GM21528 (cell line): ENCODE data around the gene CTNNBL1.

Experiments used
- ATAC-seq: cut with Tn5 transposase; IDR thresholded peaks from one replicate; pipeline ENCODE4 v1.9.1; 2021; ENCODE audit warnings: mild to moderate bottlenecking, moderate library complexity; ENCODE audit not compliant: unreplicated experiment, low FRiP score

Gene CTNNBL1

DNA sequence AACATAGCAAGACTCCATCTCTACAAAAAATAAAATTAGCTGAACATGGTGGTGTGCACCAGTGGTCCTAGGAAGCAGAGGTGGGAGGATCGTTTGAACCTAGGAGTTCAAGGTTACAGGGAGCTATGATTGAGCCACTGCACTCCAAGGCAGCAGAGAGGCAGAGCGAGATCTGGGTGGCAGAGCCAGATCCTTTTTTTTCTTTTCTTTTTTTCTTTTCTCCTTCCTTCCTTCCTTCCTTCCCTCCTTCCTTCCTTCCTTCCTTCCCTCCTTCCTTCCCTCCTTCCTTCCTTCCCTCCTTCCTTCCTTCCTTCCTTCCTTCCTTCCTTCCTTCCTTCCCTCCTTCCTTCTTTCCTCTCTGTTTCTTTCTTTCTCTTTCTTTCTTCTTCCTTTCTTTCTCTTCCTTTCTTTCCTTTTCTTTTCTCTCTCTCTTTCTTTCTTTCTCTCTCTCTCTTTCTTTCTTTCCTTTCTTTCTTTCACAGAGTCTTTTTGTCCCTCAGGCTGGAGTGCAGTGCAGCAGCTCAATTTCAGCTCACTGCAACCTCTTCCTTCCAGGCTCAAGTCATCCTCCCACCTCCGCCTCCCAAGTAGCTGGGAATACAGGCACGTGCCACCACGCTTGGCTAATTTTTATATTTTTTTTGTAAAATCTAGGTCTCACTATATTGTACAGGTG, 199.9 kb downstream of the CTNNBL1 start:
- ATAC-seq: no peak

- no peak for ATAC-seq
Observed at GRCh38 chr20:37894454-37894853, 200.6 kb downstream of the CTNNBL1 start.

GRCh38 chr20:37895166-37895565, 201.3 kb downstream of the CTNNBL1 start:
- ATAC-seq: no peak

DNA sequence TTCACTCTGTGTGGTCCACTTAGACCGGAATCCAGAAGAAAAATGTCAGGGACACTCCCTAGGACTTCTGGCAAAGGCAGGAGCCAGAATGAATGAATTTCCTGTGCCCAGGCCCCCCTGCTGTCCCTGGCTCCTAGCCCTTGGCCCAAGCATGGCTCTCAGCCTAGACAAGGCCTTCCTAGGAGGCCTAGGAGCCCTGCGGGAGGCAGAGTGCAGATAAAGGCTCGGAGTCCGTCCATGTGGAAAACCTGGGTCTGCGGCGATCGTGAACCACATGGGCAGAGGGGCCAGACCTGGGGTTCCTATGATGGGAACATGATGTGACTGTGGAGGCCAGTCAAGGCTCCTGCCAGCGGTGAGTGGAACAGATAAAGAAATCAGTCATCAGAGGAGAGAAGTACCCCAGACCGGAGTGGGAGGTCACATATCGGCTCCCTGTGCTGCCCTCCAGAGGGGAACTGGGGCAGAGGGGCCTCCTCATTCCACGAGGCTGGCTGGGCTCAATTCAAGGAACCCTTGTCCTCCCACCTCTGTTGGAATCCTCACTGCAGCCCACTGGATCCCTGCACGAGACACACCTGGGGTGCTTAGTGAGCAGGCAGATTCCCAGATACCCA, 203.2 kb downstream of the CTNNBL1 start:
- no peak for ATAC-seq

GRCh38 chr20:37898233-37899104, 204.6 kb downstream of the CTNNBL1 start:
- ATAC-seq: no peak

DNA sequence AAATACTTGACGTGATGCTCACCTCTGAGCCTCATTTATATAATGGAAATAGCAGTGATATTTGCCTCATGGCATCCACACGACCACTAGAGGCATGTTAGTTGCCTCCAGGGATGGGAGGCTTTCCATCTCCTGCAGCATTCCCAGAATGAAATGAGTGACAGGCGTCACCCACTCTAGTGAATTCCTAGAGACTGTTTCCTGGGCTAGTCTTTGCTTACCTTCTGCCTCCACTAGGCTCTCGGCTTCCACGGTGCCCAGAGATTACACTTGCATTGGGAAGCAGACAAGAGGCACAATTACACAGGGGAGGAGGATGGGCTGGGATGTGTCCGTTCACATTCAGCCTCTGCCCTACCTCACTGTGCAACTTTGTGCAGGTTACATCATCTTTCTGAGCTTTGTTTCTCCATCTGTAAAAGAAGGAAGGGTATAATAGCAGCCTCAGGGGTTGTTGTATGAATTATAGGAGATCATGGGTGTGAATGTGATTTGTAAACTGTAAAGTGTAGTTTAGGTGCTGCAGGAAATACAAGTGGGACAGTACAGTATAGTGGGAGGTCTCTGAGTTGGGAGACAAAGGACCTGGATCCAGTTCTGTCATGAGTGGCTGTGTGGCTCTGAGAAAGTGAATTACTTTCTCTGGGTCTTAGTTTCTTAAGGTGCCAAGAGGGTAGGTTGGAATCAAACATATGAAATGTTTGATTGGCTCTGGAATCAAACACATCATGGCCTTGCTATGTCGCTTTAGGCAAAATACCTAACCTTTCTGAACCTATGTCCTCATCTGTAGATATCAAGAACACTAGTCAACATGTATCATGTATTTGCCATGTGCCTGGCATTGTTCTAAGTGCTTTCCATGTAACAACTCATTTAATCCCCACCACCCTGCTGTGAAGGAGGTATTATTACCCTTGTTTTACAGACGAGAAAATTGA, 205.5 kb downstream of the CTNNBL1 start:
- ATAC-seq: no peak

- no peak for ATAC-seq
Observed at GRCh38 chr20:37901240-37901639, 207.4 kb downstream of the CTNNBL1 start.

- no peak for ATAC-seq
Observed at GRCh38 chr20:37901654-37902503, 208.0 kb downstream of the CTNNBL1 start.

GRCh38 chr20:37902504-37903313, 208.9 kb downstream of the CTNNBL1 start, which contains the start of gene VSTM2L:
Gene VSTM2L, plus strand, starts transcription at chr20:37903127. Its CDS starts 224 bp downstream, at chr20:37903351.
- no peak for ATAC-seq

DNA sequence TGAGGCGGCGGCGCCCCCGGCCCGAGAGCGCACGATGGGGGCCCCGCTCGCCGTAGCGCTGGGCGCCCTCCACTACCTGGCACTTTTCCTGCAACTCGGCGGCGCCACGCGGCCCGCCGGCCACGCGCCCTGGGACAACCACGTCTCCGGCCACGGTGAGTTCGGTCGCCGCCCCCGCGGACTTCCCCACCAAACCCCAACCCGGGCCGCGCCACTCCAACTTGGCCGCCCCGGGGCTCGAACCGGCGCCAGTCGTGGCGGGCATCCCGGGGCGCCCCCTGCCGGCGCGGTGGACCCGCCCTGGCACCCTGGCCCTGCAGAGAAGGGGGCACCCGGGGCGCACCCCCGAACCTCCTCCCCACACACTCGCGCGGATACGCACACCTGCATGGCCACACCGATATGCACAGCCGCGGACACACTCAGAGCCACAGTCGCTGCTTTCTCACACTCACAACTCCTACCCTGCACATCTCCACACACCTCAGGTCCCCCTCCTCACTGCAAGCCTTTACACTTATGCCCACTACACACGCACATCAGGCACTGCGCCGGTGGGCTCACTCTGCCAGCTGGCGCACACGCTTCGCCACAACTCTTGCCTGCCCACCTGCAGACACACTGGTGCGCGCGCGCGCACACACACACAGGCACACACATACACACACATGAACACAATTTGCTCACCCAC, 209.6 kb downstream of the CTNNBL1 start:
- no peak for ATAC-seq

DNA sequence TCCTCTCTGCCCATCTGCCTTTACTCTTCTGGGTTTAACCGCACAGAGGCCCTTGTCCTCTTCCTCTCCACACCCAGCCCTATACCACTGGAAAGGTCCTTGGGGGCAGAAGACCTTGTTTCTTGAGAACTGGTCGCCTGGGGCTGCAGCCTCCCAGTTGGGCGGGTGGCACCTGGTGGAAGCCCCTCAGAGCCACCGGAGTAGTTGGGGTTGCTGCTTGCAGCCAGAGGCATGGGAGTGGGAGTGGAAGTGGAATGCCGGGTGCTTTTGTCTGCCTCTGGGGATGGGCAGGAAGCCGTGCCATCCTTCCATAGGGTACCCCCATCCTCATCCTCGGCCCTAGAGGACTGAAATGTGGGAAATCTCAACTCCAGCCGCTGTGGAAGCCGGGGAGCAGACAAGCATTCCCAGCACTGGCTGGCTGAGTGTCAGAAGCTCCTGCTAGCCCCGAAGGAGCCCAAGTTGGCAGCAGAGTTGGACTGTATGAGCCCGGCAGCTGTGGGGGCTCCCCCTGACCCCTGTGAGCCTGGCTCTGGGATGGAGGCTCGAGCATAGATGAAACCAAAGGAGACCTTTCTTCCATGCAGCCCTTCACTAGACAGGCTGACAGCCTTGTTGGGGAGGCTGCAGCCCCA, 210.3 kb downstream of the CTNNBL1 start:
- ATAC-seq: no peak

- no peak for ATAC-seq
Observed at GRCh38 chr20:37904845-37905373, 211.1 kb downstream of the CTNNBL1 start.

DNA sequence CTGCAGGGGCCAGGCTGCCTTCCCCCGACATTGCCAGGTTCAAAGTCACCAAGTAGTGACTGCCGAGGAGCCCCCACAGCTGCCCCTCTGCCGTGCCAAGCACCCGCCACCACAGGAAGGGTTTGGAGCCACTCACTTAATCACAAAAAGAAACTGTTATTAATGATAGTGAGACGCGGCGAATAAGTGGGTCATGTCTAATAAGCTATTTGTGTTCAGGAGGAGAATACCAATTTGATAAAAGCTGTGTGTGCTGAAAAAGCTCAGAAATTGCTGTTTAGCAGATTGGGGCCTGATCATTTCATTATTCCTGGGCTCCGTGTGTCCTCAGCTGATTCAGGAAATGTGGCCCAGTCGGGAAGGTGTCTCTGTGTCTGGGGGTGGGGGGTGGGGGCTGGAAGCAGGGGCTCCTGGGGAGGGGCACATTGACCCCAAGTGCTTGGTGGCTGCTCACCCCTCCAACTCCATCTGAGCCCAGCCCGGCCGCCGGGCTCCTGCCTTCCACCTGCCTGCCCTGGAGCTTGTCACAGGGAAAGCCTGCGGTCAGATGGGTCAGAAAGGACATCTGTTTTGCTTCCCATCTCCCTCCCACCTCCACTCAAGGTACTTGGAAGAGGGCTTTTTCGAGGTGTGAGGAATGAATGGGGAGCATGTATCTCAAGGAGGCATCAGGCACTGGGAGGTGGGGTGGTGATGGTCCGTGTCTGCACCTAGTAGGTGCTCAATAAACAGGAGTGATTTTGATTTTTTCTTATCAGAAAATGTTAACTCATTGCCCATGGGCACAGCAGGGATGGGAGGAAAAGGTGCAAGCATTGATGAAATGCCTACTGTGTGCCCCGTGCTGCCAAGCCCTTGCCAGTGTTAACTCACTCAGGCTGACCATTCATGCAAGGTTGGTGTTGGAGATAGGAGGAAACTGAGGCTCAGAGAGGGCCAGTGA, 212.1 kb downstream of the CTNNBL1 start:
- no peak for ATAC-seq

- no peak for ATAC-seq
Observed at GRCh38 chr20:37907330-37907676, 213.5 kb downstream of the CTNNBL1 start.

- no peak for ATAC-seq
Observed at GRCh38 chr20:37907677-37908401, 214.0 kb downstream of the CTNNBL1 start.

DNA sequence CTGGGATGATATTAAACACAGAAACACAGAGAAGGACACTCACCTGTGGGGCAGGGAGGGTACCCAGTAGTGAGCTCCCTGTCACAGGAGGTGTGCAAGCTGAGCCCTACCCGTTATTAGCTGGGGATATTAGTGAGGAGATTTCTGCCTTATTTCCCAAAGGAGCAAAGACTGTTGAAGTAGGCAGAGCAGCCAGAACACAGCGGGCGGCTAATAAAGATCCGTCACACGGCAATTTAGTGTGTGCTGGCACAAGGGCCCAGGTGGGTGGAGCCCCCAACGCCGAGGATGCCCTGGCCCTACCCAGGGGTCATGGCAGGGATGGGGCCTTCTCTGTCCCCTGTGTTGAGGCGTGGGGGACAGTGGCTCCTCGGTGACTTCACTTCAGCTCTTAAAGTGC, 217.4 kb downstream of the CTNNBL1 start:
- ATAC-seq: no peak
